ENCODE data around the gene TMPRSS2.

GRCh38 chr21:41478319-41479177, 29.4 kb downstream of the TMPRSS2 start:
- TF ChIP-seq PATZ1 (CRISPR knock-in tag; IDR thresholded peaks at IDR 0.05; ENCODE audit: borderline replicate concordance) (no peak), POU6F1 (CRISPR knock-in tag; IDR thresholded peaks at IDR 0.05; ENCODE audit: borderline replicate concordance, low read depth) (no peak), CSDC2 (CRISPR knock-in tag; IDR thresholded peaks at IDR 0.05) (no peak), CREB5 (CRISPR knock-in tag; IDR thresholded peaks at IDR 0.05; ENCODE audit: low read depth) (no peak), ZFP30 (CRISPR knock-in tag; IDR thresholded peaks at IDR 0.05) (no peak), ISL1 (CRISPR knock-in tag; IDR thresholded peaks at IDR 0.05) (no peak), TOX (CRISPR knock-in tag; IDR thresholded peaks at IDR 0.05; ENCODE audit: borderline replicate concordance) (no peak), ZNF8 (CRISPR knock-in tag; IDR thresholded peaks at IDR 0.05) (no peak)

Data from SK-N-SH treated with all-trans-retinoic acid at 6 μM for 48 hours (cell line).